HCT116 (cell line): Measurements from ENCODE around the gene DBR1.

Experiments
- CBX3 ChIP-seq: IDR thresholded peaks from 2 replicates; pipeline ENCODE4 v1.6.1; 2012; ENCODE audit warnings: low read depth
- CTCF ChIP-seq, 3 experiments: fragments of 200-600 bp in 1 of 3; sonication (generic) in 1 of 3; IDR thresholded peaks in 2 of 3; conservative IDR thresholded peaks in 1 of 3; 2 replicates each; pipeline ENCODE4 v1.5.1; 2012 to 2017; ENCODE audit warnings: low read depth in 2 of 3, low read length in 2 of 3, antibody characterized with exemption in 1 of 3, borderline replicate concordance in 1 of 3, control low read depth in 1 of 3, mild to moderate bottlenecking in 1 of 3, mixed read lengths in 1 of 3, mixed run types in 1 of 3, moderate library complexity in 1 of 3; ENCODE audit not compliant: insufficient read depth in 1 of 3
- EZH2 ChIP-seq: fragments of 200-600 bp; sonication (generic); IDR thresholded peaks from 2 replicates; pipeline ENCODE4 v1.6.1; 2017; ENCODE audit warnings: antibody characterized with exemption, mixed run types
- SP1 ChIP-seq: IDR thresholded peaks from 2 replicates; pipeline ENCODE4 v1.6.1; 2012; ENCODE audit warnings: low read depth

- no peak for TF ChIP-seq CTCF (IDR thresholded peaks at IDR 0.05 in 2 of 3, conservative IDR thresholded peaks at IDR 0.05 in 1 of 3; ENCODE audit: borderline replicate concordance in 1 of 3, insufficient read depth in 1 of 3, low read depth in 2 of 3, low read length in 2 of 3)
- TF ChIP-seq EZH2: no peak
- no peak for TF ChIP-seq CBX3
- TF ChIP-seq SP1: no peak
Measured at GRCh38 chr3:138124706-138125355, 49.9 kb downstream of the DBR1 start.
